HG03039 (cell line): ENCODE measurements around the gene FBXW4.

ENCODE experiments used
- ATAC-seq: cut with Tn5 transposase; IDR thresholded peaks from one replicate; pipeline ENCODE4 v1.9.1; 2021; ENCODE audit warnings: mild to moderate bottlenecking, moderate library complexity; ENCODE audit not compliant: unreplicated experiment

The FBXW4 gene

GRCh38 chr10:101704331-101704730 is 9.4 kb upstream of the FBXW4 start:
- ATAC-seq, result no peak

DNA sequence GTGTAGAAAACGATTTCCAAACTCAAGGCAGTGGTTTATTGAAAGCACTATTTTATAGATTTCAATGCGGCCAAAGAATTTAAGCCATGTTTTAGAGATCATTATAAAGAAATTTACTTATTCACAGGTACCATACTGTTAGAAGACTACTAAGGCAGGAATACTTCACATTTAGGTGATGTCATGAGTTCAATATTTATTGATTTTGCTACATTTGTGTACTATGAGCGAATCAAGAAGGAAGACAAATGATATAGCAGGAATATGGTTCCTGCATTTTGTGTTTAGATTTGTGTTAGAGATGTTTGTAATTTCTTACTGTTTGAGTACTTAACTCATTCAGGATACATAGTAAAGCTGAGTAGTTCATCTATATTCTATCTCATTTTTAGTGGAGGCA is 1.7 kb upstream of the FBXW4 start:
- ATAC-seq, result no peak

- ATAC-seq, result no peak
Measured at GRCh38 chr10:101695404-101695890, 477 bp upstream of the FBXW4 start.

GRCh38 chr10:101693978-101694673 is 844 bp downstream of the FBXW4 start:
- ATAC-seq, result peak; percentile 52

- ATAC-seq, result peak; percentile 4
Measured at GRCh38 chr10:101693651-101693977, 1.4 kb downstream of the FBXW4 start.

DNA sequence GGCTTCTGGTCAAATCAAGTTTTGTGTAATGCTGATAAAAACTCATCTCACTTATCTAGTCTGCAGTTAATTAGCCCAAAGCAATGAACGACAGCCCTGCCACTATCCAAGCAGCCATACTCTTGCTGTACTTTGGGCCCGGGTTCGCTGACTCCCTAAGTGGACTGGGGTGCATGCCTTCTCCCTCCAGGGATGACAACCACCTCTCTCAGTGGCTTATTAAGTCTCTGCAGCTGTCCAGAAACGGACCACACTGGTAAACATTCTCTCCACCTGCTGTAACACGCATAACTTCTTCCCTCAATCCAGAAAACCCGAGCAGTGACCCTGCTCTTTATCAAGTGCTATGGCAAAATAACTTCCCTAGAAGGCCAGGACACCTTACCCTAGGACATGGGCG is 3.9 kb downstream of the FBXW4 start:
- ATAC-seq, result no peak

- no peak for ATAC-seq
Measured at GRCh38 chr10:101690461-101690860, 4.5 kb downstream of the FBXW4 start.

DNA sequence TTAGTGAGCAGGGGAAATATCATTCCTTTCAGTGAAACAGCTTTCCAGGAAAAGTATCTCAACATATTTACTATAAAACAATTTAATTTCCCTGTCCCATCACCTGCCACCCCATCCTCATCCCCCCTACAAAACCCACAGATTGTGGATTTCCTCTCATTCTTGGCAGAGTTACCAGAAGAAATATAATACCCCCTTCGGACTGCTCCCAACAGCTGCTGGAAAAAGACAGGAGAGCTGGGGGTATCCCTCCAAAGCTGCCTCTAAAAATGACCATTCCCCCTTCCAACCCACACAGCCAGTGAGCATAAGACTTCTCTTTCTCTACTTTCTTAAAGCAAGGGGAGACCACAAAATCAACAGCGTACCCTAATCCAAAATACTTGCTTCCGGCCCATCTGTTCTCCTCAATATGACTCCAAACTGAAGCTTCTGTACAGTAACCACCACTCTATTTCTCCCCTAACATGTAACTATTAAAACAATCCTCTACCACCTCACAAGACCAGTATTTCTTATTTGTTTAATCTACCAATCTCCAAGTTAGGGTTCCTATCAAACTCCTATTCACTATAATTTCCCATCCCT is 7.8 kb downstream of the FBXW4 start:
- ATAC-seq, result no peak

DNA sequence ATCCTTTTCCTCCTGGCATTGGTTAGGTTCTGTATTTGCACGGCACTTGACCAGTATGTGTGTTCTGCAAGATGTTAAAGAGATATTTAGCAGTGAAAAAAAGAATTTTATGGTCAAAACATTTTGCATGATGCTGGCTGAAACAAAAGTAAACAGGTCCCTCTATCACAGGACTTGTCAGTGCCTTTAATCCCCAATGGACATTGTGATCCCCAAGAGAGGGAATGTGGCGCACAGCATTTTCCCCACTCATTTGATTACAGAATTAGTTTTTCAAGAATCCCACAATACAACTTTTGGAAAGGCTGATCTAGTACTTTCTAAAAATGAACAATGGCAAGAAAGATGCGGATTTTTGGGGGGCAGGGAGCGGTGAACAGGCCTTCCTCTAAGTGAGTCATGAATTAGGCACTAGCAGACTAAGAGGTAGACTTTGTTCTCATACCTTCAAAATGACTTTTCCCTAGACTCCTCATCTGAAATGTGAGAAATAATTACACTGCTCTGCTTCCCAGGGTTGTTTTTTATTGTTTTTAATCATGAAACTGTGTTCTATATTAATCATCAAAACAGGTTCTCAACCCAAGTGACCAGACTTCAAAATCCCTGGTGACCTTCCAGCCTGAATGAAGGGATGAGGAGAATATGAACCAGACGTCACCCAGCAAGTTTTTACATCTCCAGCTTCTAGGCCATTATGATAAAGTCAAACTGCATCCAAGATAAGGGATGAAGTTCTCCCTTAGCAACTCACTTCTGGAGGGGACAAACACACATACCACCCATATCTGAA is 8.6 kb downstream of the FBXW4 start:
- ATAC-seq, result no peak

DNA sequence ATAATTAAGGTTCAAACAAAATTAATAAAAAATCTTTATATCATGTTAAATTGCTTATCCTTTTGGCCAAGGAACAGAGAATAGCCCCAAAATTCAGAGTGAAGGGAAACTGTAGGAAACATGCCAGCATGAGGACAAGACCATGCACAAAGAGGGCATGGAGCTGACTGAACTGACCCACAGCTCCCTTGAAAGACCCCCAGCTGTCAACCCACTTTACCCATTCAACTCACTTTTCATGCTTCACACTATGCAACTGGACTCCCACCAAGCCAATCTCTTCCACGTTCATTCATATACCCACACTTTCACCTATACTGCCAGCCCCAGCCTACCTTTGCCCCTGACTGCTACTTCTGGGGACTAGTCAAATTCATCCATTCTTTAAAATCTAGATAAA is 10.2 kb downstream of the FBXW4 start:
- ATAC-seq, result no peak

GRCh38 chr10:101683276-101683675 is 11.7 kb downstream of the FBXW4 start:
- ATAC-seq, result no peak

DNA sequence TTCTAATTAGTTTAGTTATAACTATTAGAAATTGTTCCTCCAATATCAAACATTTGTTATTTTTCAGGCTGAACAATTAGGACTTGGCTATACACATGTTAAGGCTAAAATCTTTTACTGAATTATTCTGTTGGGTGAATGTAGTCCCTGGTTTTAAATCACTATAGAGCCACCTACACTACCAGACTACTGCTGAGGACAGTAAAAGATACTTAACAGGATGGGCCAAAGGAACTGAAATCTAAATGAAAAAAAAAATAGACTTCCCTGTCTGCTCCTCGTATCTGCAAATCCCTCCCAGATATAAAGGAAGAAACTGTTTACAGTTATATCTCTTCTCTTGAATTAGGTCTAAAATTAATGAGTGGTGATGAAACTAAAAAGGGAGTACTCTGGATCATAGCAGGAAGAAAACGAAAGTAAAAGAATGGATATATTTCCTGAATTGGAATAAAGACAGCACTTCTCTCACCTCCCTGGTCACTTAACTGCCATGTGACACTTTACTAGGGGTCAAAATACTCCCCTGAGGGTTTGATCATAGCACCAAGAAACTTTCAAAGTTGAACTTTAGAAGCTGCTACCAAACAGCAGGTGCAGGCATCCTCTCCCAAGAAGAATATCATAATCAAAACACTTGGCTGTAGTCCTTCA is 12.7 kb downstream of the FBXW4 start:
- ATAC-seq, result no peak

GRCh38 chr10:101676565-101676964 is 18.4 kb downstream of the FBXW4 start:
- no peak for ATAC-seq

DNA sequence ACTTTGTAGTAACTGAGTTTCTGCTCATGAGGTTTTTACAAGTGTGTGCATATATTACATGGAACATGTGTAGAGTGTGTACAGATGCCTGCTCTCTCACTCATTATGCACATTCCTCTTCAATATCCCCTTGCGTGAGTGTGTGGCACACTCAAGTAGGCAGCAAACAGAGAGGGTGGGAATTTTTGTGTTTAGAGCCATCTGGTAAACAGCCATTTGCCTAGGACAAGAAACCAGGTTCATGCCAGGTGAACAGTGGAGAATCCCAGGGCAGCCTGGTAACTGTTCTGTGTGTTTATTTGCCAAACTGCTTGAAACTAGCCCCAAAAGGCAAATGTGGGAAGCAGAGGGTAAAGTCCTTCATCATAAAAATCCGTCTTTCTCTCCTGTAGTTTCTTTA is 19.9 kb downstream of the FBXW4 start:
- no peak for ATAC-seq

DNA sequence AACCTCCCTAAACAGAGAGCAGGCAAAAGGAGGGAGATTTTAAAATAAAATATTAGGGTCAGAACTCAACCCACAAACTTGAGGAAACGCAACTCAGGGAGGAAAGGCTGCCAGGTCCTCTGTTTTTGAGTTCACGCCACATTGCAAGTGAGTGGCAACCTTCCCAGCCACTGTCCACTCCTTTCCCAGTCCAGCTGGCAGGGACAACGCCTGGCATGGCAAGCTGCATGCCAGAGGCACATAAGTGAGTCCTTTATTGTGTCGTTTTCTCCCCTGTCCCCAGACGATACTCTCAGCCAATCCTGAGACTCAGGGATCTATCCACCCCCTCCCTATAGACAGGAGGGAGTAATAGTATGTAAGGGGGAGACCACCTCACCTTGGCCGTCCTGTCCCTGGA is 22.4 kb downstream of the FBXW4 start:
- no peak for ATAC-seq

DNA sequence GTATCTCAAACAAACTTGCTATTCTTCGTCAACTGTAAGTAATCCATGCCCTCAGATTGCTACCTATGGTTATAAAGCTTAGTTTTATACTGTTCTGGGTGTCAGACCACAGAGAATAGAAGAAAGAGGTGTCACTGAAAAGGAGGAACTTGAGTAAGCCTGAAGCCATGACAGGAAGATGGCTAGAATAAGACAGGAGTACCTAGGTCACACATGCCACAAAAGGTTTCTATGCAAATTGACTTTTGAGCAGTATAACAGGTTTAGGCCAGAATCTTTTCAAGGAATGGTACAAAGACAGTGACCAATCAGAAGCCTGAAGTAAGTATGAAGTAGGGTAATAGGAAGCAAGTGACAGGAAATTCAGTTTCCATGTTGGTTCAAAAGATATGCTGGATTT is 23.5 kb downstream of the FBXW4 start:
- no peak for ATAC-seq

GRCh38 chr10:101670635-101671034 is 24.3 kb downstream of the FBXW4 start:
- ATAC-seq, result no peak

DNA sequence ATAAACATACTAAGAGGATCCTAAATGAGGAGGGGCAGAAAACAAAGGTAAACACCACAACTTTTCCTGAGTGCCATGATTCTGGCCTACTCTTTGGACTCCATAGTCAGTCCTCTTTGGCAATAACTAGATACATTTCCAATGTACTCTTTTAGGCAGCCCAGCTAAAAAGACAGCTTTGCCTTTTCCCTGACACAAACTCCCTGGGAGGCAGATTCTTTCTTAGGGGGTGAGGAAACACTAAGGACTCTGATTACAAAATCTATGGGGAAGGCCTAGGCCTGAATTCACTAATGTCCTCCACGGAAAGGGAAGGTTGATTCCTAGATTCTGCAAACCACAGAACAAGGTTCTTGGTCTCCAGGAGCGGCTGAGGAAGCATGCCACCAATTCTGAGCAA is 25.8 kb downstream of the FBXW4 start:
- no peak for ATAC-seq

- ATAC-seq, result no peak
Measured at GRCh38 chr10:101668566-101668965, 26.4 kb downstream of the FBXW4 start.

DNA sequence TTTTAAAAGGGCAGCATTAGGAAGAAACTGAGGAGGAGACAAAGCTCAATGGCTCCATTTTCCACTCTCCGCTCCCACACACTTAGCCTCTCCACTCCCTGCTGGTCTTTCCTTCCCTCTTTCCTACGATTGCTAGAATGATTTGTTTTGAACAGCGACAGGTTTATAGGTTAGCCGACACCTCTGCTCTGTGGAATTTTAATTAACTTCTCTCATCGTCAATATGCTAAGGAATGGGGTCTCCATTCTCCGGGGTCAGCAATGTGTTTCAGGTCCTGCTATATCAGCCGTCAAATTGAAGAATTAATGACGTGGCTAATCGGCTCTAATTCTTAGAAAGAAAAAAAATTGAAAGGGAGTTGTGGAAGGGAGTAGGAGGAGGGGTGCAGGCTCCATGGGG is 28.9 kb downstream of the FBXW4 start:
- ATAC-seq, result no peak

DNA sequence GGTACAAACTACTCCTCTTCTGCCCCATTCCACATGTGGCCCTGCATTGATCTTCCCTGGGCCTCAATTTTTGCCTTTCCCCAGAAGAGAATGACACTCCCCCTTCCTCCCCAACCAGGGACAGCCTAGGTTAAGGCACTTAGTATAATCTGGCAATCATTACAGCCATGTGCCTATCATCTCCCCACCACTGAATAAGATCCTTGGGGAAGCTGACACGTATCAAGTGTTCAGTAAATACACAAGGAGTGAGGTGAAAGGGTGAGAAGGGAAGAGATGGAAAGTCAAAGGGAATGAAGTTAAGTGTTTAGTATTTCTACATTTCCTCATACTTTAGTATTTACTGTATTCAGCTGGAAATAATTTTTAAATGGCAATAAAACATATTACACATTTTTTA is 31.9 kb downstream of the FBXW4 start:
- no peak for ATAC-seq

- ATAC-seq, result no peak
Measured at GRCh38 chr10:101660256-101660655, 34.7 kb downstream of the FBXW4 start.
